ENCODE measurements around the gene SCAMP5.

DNA sequence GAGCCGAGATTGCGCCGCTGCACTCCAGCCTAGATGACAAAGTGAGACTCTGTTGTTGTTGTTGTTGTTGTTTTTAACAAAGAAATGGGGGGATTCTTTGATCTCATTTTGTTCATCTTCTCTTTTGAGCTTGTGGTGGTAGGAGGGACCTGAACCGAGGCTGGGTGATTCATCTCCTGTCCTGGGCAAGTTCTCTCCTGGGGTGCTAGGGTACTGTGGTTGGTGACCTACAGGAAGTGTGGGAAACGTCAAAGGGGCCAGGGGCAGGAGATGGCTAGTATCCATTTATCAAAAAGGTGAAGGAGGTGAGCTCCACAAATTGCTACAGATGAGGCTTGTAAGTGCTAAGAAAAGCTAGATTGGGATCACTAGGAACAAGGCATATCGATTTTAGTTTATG lies 42.3 kb downstream of the SCAMP5 start:
- TF ChIP-seq L3MBTL2 (conservative IDR thresholded peaks at IDR 0.05) (no peak), ELF4 (IDR thresholded peaks at IDR 0.05) (no peak), CTBP1 (IDR thresholded peaks at IDR 0.05; ENCODE audit: borderline replicate concordance) (no peak), SP1 (IDR thresholded peaks at IDR 0.05) (no peak), FOXK2 (IDR thresholded peaks at IDR 0.05) (no peak), ZNF384 (IDR thresholded peaks at IDR 0.05) (no peak), SUZ12 (IDR thresholded peaks at IDR 0.05) (no peak), FOXA1 (IDR thresholded peaks at IDR 0.05) (no peak)
